ENCODE measurements around the gene NFIX. TPM values are rescaled to one million over a fixed set of nuclear protein-coding genes. Genes with fewer than 3 reads are reported as not detected.

Gene NFIX
- total RNA-seq, 3 donors from 2014 or later (not counting 1 experiment from before 2014, with no cell fraction given) = 0.61 to 2.1 (median 1.3) TPM

DNA sequence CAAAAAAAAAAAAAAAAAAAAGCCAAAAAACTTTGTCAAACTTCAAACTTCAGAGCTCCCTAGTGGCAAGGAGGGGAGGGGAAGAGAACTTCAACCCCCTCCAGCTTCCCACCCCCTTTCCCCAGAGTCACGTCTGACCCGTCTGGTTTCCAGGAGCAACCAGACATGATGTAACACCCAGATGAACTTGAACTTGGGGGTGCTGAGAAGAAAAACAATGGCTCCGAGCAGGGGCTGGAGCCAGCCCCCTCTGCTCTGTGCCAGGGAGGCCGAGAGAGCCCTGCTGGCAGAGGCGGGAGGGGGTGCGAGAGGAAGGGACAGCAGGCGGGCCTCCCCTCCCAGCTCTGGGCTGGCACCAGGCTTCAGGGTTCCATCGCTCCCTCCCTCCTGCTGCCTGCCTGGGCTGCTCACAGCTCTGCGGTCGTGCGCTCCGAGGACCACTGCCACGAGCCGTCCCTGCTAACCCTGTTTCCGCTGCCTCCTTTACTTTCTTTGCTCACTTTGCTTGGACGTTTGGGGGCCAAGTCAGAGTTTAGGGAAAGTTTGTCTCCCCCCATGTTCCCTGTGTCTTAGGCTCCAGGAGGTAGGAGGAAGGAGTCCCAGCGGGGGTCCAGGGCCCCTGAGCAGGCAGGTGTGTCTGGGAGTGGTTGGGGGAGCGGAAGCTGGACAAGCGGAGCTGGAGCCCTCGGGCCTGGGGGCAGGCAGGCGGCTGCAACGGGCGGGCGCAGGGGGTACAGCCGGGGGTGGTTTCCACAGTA, 96.3 kb downstream of the NFIX start:
- no peaks in the 10 kb centered on the region for H3K36me3 Mint-ChIP-seq
- DNase-seq (no peak), ATAC-seq (no peak)
- TF ChIP-seq CTCF (IDR thresholded peaks at IDR 0.05) = no peak
- H3K27ac ChIP-seq (ENCODE audit: low read length) = no peak overlapping the region
- H3K27me3 Mint-ChIP-seq (ENCODE audit: low read depth in 2 of 2) = peaks cover 8 to 19% of the 10 kb centered on the region in 2 donors
- intact Hi-C loops (cut with micrococcal nuclease) = no loop called here
- H3K4me1 ChIP-seq (ENCODE audit: control insufficient read depth, insufficient read depth, low read length) = peaks cover 27% of the 10 kb centered on the region
- no peaks in the 10 kb centered on the region for H3K9me3 ChIP-seq (ENCODE audit: control insufficient read depth, insufficient read depth, low read length)
- no peaks in the 10 kb centered on the region for H3K9me3 Mint-ChIP-seq
- H3K4me3 Mint-ChIP-seq = no peak overlapping the region
- 78% methylated on average over 25 of the region's 25 CpGs for WGBS (ENCODE audit: insufficient coverage)
- peaks cover 7 to 11% of the 10 kb centered on the region in 2 donors for H3K4me1 Mint-ChIP-seq
- peaks cover 19% of the 10 kb centered on the region for H3K27me3 ChIP-seq (ENCODE audit: control insufficient read depth, insufficient read depth, low read length)
- H3K27ac Mint-ChIP-seq = no peak overlapping the region
- H3K36me3 ChIP-seq (ENCODE audit: control insufficient read depth, insufficient read depth, low read length) = no peaks in the 10 kb centered on the region
- H3K4me3 ChIP-seq (ENCODE audit: low read length) = no peak overlapping the region

GRCh38 chr19:13092158-13092543, 96.9 kb downstream of the NFIX start:
- no peak for DNase-seq
- intact Hi-C loops (cut with micrococcal nuclease) = no loop called here
- Mint-ChIP-seq H3K27me3 (ENCODE audit: low read depth in 2 of 2) (peaks cover 8 to 19% of the 10 kb centered on the region in 2 donors), H3K9me3 (no peaks in the 10 kb centered on the region), H3K27ac (no peak overlapping the region), H3K4me1 (peaks cover 7 to 11% of the 10 kb centered on the region in 2 donors), H3K36me3 (no peaks in the 10 kb centered on the region), H3K4me3 (no peak overlapping the region)
- no peak overlapping the region for H3K4me3 ChIP-seq (ENCODE audit: low read length)
- no peaks in the 10 kb centered on the region for H3K9me3 ChIP-seq (ENCODE audit: control insufficient read depth, insufficient read depth, low read length)
- TF ChIP-seq CTCF (IDR thresholded peaks at IDR 0.05) = no peak
- peaks cover 32% of the 10 kb centered on the region for H3K4me1 ChIP-seq (ENCODE audit: control insufficient read depth, insufficient read depth, low read length)
- ATAC-seq = no peak
- H3K27me3 ChIP-seq (ENCODE audit: control insufficient read depth, insufficient read depth, low read length) = peaks cover 23% of the 10 kb centered on the region
- no peaks in the 10 kb centered on the region for H3K36me3 ChIP-seq (ENCODE audit: control insufficient read depth, insufficient read depth, low read length)
- WGBS (ENCODE audit: insufficient coverage) = 93% methylated on average over 2 of the region's 2 CpGs
- no peak overlapping the region for H3K27ac ChIP-seq (ENCODE audit: low read length)

GRCh38 chr19:13092606-13093235, 97.4 kb downstream of the NFIX start:
- no peak overlapping the region for H3K27ac ChIP-seq (ENCODE audit: low read length)
- ATAC-seq = no peak
- H3K4me3 Mint-ChIP-seq = no peak overlapping the region
- peaks cover 34% of the 10 kb centered on the region for H3K4me1 ChIP-seq (ENCODE audit: control insufficient read depth, insufficient read depth, low read length)
- peaks cover 8 to 19% of the 10 kb centered on the region in 2 donors for H3K27me3 Mint-ChIP-seq (ENCODE audit: low read depth in 2 of 2)
- DNase-seq = no peak
- no peak overlapping the region for H3K4me3 ChIP-seq (ENCODE audit: low read length)
- no peaks in the 10 kb centered on the region for H3K9me3 ChIP-seq (ENCODE audit: control insufficient read depth, insufficient read depth, low read length)
- H3K27me3 ChIP-seq (ENCODE audit: control insufficient read depth, insufficient read depth, low read length) = peaks cover 25% of the 10 kb centered on the region
- H3K36me3 ChIP-seq (ENCODE audit: control insufficient read depth, insufficient read depth, low read length) = no peaks in the 10 kb centered on the region
- WGBS (ENCODE audit: insufficient coverage) = 86% methylated on average over 14 of the region's 14 CpGs
- no peaks in the 10 kb centered on the region for H3K9me3 Mint-ChIP-seq
- no peak for TF ChIP-seq CTCF (IDR thresholded peaks at IDR 0.05)
- H3K27ac Mint-ChIP-seq = no peak overlapping the region
- peaks cover 7 to 11% of the 10 kb centered on the region in 2 donors for H3K4me1 Mint-ChIP-seq
- intact Hi-C loops (cut with micrococcal nuclease) = loop anchor here (1.0 kb wide), 1 partner anchor 114 kb away; no protein-coding TSS in a partner anchor
- no peaks in the 10 kb centered on the region for H3K36me3 Mint-ChIP-seq

Measured in natural killer cell (primary cell).